ENCODE measurements around the gene FOXN3. TPM values are rescaled to one million over a fixed set of nuclear protein-coding genes. Genes with fewer than 3 reads are reported as not detected.
A peak's percentile ranks its signal among the peaks of the same experiment; 100 is the strongest.

FOXN3 gene
- total RNA-seq, 1 donor from 2014 or later: 122 TPM

- no peak for TF ChIP-seq CTCF (IDR thresholded peaks at IDR 0.05; ENCODE audit: insufficient read depth, low read depth, low read length)
- TF ChIP-seq EZH2 (IDR thresholded peaks at IDR 0.05; ENCODE audit: insufficient read depth, low read length): no peak
- Histone ChIP-seq H3K4me1 (ENCODE audit: insufficient read depth, low read length) (peaks cover 19% of the 10 kb centered on the region), H3K4me3 (ENCODE audit: insufficient read depth, low read depth, low read length) (peak overlapping the region; percentile 64), H3K27ac (ENCODE audit: low read depth, low read length) (peak overlapping the region; percentile 85), H3K36me3 (ENCODE audit: insufficient read depth, low read length) (peaks cover 3% of the 10 kb centered on the region), H3K9me3 (ENCODE audit: insufficient read depth, low read depth, low read length) (no peaks in the 10 kb centered on the region), H3K9ac (ENCODE audit: low read length) (peak overlapping the region; percentile 99), H2AFZ (ENCODE audit: low read depth, low read length) (no peak overlapping the region), H4K20me1 (ENCODE audit: insufficient read depth, low read length) (peaks cover 25% of the 10 kb centered on the region), H3K27me3 (ENCODE audit: insufficient read depth, low read length) (no peaks in the 10 kb centered on the region), H3K79me2 (ENCODE audit: insufficient read depth, low read length) (peaks cover 50% of the 10 kb centered on the region), H3K4me2 (ENCODE audit: low read length) (peak overlapping the region; percentile 93)
- peak overlapping the region; percentile 90 for H3K4me3 Mint-ChIP-seq (ENCODE audit: unreplicated experiment)
- H3K36me3 Mint-ChIP-seq (ENCODE audit: low read depth, unreplicated experiment): peaks cover 14% of the 10 kb centered on the region
- H3K27ac Mint-ChIP-seq (ENCODE audit: unreplicated experiment): peak overlapping the region; percentile 82
- no peaks in the 10 kb centered on the region for H3K27me3 Mint-ChIP-seq (ENCODE audit: low read depth, unreplicated experiment)
- no peaks in the 10 kb centered on the region for H3K9me3 Mint-ChIP-seq (ENCODE audit: unreplicated experiment)
- peak; percentile 99 for DNase-seq (ENCODE audit: low read depth)
- peaks cover 11% of the 10 kb centered on the region for H3K4me1 Mint-ChIP-seq (ENCODE audit: low read depth, unreplicated experiment)
- FAIRE-seq: peak; percentile 34
Observed at GRCh38 chr14:89416002-89416995, 734 bp downstream of the FOXN3 start.

DNA sequence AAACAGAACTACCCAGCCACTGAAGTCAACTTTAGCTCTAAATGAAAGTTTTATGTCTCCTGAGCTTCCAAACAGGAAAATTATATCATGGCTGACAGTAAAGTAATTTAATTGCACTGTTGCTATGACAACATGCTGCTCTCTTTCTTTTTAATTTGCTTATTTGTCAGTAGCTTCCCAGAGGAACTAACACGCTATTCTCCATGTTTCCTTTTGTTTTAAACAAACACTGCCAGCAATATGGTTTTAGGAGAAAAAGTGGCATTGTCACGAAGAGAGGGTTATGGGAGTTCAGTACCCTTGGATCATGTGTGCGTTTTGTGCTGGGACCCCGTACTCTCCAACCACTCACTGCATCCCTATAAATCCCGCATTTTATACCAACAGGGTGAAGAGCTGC, 1.9 kb downstream of the FOXN3 start:
- H3K4me3 ChIP-seq (ENCODE audit: insufficient read depth, low read depth, low read length): peak overlapping the region; percentile 64

More for the DNA sequence above, 1.9 kb downstream of the FOXN3 start:
- Mint-ChIP-seq H3K4me1 (ENCODE audit: low read depth, unreplicated experiment) (peaks cover 13% of the 10 kb centered on the region), H3K9me3 (ENCODE audit: unreplicated experiment) (peaks cover 3% of the 10 kb centered on the region), H3K27me3 (ENCODE audit: low read depth, unreplicated experiment) (no peaks in the 10 kb centered on the region), H3K4me3 (ENCODE audit: unreplicated experiment) (peak overlapping the region; percentile 90), H3K27ac (ENCODE audit: unreplicated experiment) (peak overlapping the region; percentile 84), H3K36me3 (ENCODE audit: low read depth, unreplicated experiment) (peaks cover 21% of the 10 kb centered on the region)
- H3K9ac ChIP-seq (ENCODE audit: low read length): peak overlapping the region; percentile 99
- FAIRE-seq (no peak), DNase-seq (ENCODE audit: low read depth) (no peak)
- peak overlapping the region; percentile 93 for H3K4me2 ChIP-seq (ENCODE audit: low read length)
- H4K20me1 ChIP-seq (ENCODE audit: insufficient read depth, low read length): peaks cover 37% of the 10 kb centered on the region
- TF ChIP-seq CTCF (IDR thresholded peaks at IDR 0.05; ENCODE audit: insufficient read depth, low read depth, low read length) (no peak), EZH2 (IDR thresholded peaks at IDR 0.05; ENCODE audit: insufficient read depth, low read length) (no peak)
- peaks cover 10% of the 10 kb centered on the region for H3K36me3 ChIP-seq (ENCODE audit: insufficient read depth, low read length)
- H3K79me2 ChIP-seq (ENCODE audit: insufficient read depth, low read length): peaks cover 61% of the 10 kb centered on the region
- H3K27me3 ChIP-seq (ENCODE audit: insufficient read depth, low read length): no peaks in the 10 kb centered on the region
- H2AFZ ChIP-seq (ENCODE audit: low read depth, low read length): no peak overlapping the region
- H3K27ac ChIP-seq (ENCODE audit: low read depth, low read length): peak overlapping the region; percentile 85
- H3K9me3 ChIP-seq (ENCODE audit: insufficient read depth, low read depth, low read length): no peaks in the 10 kb centered on the region
- H3K4me1 ChIP-seq (ENCODE audit: insufficient read depth, low read length): peaks cover 19% of the 10 kb centered on the region

All from astrocyte (in vitro differentiated cells and primary cell).